Aorta (tissue), 5 donors: ENCODE measurements around the gene C6orf58. TPM values are rescaled to one million over a fixed set of nuclear protein-coding genes. Genes with fewer than 3 reads are reported as not detected.

ENCODE experiments used
- ATAC-seq: fragments of 200-7000 bp; cut with Tn5 transposase; one replicate; pipeline ENCODE4 v1.9.1; 2022; ENCODE audit warnings: moderate library complexity; ENCODE audit not compliant: low FRiP score
- DNase-seq, 2 donors: peaks; one replicate each; pipeline ENCODE4 v3.0.0-alpha.2; 2020
- H3K27ac ChIP-seq, 2 donors: one replicate each; pipeline ENCODE4 v1.5.1; 2013; ENCODE audit warnings: low read length in 2 of 2, mild to moderate bottlenecking in 2 of 2, moderate library complexity in 2 of 2, control low read depth in 1 of 2, inconsistent platforms in 1 of 2, low read depth in 1 of 2
- H3K27me3 ChIP-seq, 2 donors: one replicate each; pipeline ENCODE4 v1.6.1; 2013; ENCODE audit warnings: control low read depth in 1 of 2, low read length in 1 of 2, mild to moderate bottlenecking in 1 of 2, moderate library complexity in 1 of 2; ENCODE audit not compliant: insufficient read depth in 2 of 2, control insufficient read depth in 1 of 2
- H3K36me3 ChIP-seq, 2 donors: one replicate each; pipeline ENCODE4 v1.6.1; 2013; ENCODE audit warnings: control low read depth in 1 of 2, low read length in 1 of 2, mild to moderate bottlenecking in 1 of 2; ENCODE audit not compliant: insufficient read depth in 2 of 2, control insufficient read depth in 1 of 2
- H3K4me1 ChIP-seq, 2 donors: one replicate each; pipeline ENCODE4 v1.6.1; 2013; ENCODE audit warnings: low read length in 2 of 2, control low read depth in 1 of 2, mild to moderate bottlenecking in 1 of 2, moderate library complexity in 1 of 2; ENCODE audit not compliant: insufficient read depth in 2 of 2, control insufficient read depth in 1 of 2
- H3K4me3 ChIP-seq, 2 donors: one replicate each; pipeline ENCODE4 v1.5.1; 2013; ENCODE audit warnings: low read length in 2 of 2, control low read depth in 1 of 2, mild to moderate bottlenecking in 1 of 2
- H3K9me3 ChIP-seq: one replicate; pipeline ENCODE4 v1.6.1; 2013; ENCODE audit warnings: mild to moderate bottlenecking, low read length; ENCODE audit not compliant: control insufficient read depth
- WGBS, 2 donors: extraction: QIAGEN DNeasy Blood & Tissue Kit; methylation state at CpG; one replicate each; pipeline ENCODE4 v1.1.7; 2013; 5-methylcytosine and 5-hydroxymethylcytosine counted together
- intact Hi-C, 2 donors: fragments of 100-400 bp; cut with DNase I; formaldehyde crosslinking; loops; one replicate each; pipeline versions ENCODE4 v1.14.2 to v1.15.0; 2022
- polyA plus RNA-seq, 2 donors: library from polyadenylated mRNA; stranded (reverse); fragments of 200-250 nt; gene quantifications; one replicate each; pipeline ENCODE4 v1.2.3, GENCODE V29; 2013
- total RNA-seq, 2 donors: library from RNA; stranded (reverse); fragmentation: NEBNext Ultra II Directional; extraction: Animal tissue kit (Norgen Biotek cat#: 25700); gene quantifications; one replicate each; pipeline ENCODE4 v1.2.1, GENCODE V29; 2021
- donor health status: healthy with polysubstance abuse.
- donor health status: Bipolar disorder and iron deficiency.
- donor health status: DM: no; HTN: no; CAD: no.
- donor health status: DM: no; HTN: no; CAD: no.
- donor health status: DM: yes; HTN: yes; CAD: no.

The C6orf58 gene
- total and polyA plus RNA-seq, 4 donors: not detected

- no peak for DNase-seq
- Histone ChIP-seq H3K9me3 (peaks cover 1% of the 10 kb centered on the region), H3K4me3 (no peak overlapping the region), H3K27me3 (no peaks in the 10 kb centered on the region), H3K4me1 (no peaks in the 10 kb centered on the region), H3K36me3 (no peaks in the 10 kb centered on the region), H3K27ac (no peak overlapping the region)
- ATAC-seq: no peak
- 55 to 71% methylated on average over 3 of the region's 3 CpGs for WGBS, 2 donors
- intact Hi-C loops: no loop called here
Measured at GRCh38 chr6:127608554-127609270, 31.7 kb downstream of the C6orf58 start.

GRCh38 chr6:127618729-127619128 lies 41.8 kb downstream of the C6orf58 start:
- H3K9me3 ChIP-seq: no peaks in the 10 kb centered on the region
- no peaks in the 10 kb centered on the region for H3K27me3 ChIP-seq
- DNase-seq (no peak), ATAC-seq (no peak)
- H3K4me3 ChIP-seq: no peak overlapping the region
- 61 to 75% methylated on average over 5 of the region's 5 CpGs for WGBS, 2 donors
- no peak overlapping the region for H3K27ac ChIP-seq
- intact Hi-C loops: no loop called here
- H3K36me3 ChIP-seq: no peaks in the 10 kb centered on the region
- H3K4me1 ChIP-seq: no peaks in the 10 kb centered on the region

- Histone ChIP-seq H3K4me3 (no peak overlapping the region), H3K9me3 (no peaks in the 10 kb centered on the region), H3K4me1 (no peaks in the 10 kb centered on the region), H3K27ac (no peak overlapping the region), H3K36me3 (no peaks in the 10 kb centered on the region), H3K27me3 (no peaks in the 10 kb centered on the region)
- WGBS, 2 donors: 75 to 82% methylated on average over 1 of the region's 1 CpG
- intact Hi-C loops: no loop called here
- DNase-seq: no peak
- no peak for ATAC-seq
Measured at GRCh38 chr6:127630800-127631199, 53.8 kb downstream of the C6orf58 start.

GRCh38 chr6:127634178-127634577 lies 57.2 kb downstream of the C6orf58 start:
- Histone ChIP-seq H3K4me1 (no peaks in the 10 kb centered on the region), H3K4me3 (no peak overlapping the region), H3K27ac (no peak overlapping the region), H3K9me3 (no peaks in the 10 kb centered on the region), H3K36me3 (no peaks in the 10 kb centered on the region), H3K27me3 (no peaks in the 10 kb centered on the region)
- no peak for ATAC-seq
- DNase-seq: no peak
- intact Hi-C loops: no loop called here

DNA sequence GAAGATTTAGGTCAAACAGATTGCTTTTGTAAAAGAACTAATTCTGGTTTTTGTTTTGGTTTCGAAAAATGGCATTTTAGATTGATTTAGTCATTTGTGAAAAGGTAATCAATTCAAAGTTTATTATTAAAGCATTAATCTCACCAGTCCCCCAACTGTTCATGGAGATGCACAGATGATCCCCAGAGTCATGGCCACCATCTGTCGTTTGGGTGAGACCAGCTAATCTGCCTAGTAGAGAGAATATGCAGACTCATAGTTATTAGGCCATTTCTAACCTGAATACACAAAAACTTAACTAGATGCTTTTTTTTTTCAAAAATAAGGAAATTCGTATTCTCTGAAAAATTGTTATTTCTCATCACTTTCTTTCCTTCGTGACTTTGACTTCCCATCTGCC lies 58.1 kb downstream of the C6orf58 start:
- H3K27ac ChIP-seq: no peak overlapping the region
- no peak for DNase-seq
- H3K36me3 ChIP-seq: no peaks in the 10 kb centered on the region
- H3K4me3 ChIP-seq: no peak overlapping the region
- WGBS, 2 donors: 77 to 79% methylated on average over 4 of the region's 4 CpGs
- intact Hi-C loops: no loop called here
- ATAC-seq: no peak
- H3K4me1 ChIP-seq: no peaks in the 10 kb centered on the region
- H3K27me3 ChIP-seq: no peaks in the 10 kb centered on the region
- no peaks in the 10 kb centered on the region for H3K9me3 ChIP-seq

DNA sequence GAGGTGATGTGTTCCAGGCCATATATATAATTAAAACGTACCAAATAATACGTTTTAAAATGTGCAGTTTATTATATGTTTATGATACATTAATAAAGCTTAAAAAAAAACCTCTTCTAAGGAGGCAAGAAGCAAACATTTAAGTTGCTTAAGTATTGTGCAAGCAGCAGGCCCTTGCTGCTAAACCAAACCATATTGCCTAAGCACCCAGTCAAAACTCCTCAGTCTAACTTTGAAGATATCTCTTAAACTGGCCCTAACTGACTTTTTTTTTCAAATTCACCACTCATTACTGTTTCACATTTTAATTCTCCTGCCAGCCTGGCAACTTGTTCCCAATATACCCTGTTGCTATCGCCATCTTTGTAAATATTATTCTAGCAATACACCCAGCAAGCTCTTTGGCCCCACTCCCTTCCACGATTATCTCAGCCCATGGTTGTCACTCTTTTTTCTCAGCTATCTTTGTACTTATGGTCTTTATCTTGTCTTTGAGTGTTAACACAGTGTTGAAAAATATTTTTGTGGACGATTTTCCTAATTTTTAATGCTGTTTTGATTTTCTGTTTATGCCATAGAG lies 60.9 kb downstream of the C6orf58 start:
- Histone ChIP-seq H3K4me1 (no peaks in the 10 kb centered on the region), H3K36me3 (no peaks in the 10 kb centered on the region), H3K27me3 (no peaks in the 10 kb centered on the region), H3K27ac (no peak overlapping the region), H3K4me3 (no peak overlapping the region), H3K9me3 (no peaks in the 10 kb centered on the region)
- intact Hi-C loops: no loop called here
- 53 to 57% methylated on average over 5 of the region's 5 CpGs for WGBS, 2 donors
- DNase-seq (no peak), ATAC-seq (no peak)

Other genes starting within 250 kb of the C6orf58 start
- 10 to 100 TPM; 28.2 to 44.0 TPM for gene ECHDC1, start 233.6 kb upstream of the C6orf58 start, total RNA-seq
- gene ECHDC1, start 233.6 kb upstream of the C6orf58 start, polyA plus RNA-seq: 10 to 100 TPM; 32.8 to 49.0 TPM
- 1 to 10 TPM; 1.9 to 6.2 TPM for gene KIAA0408, start 117.8 kb upstream of the C6orf58 start, total RNA-seq
- gene KIAA0408, start 117.8 kb upstream of the C6orf58 start, polyA plus RNA-seq: 1 to 10 TPM in 1 of 2 donors, under 1 TPM in 1; 0.63 to 4.2 TPM